ENCODE measurements around the gene FABP2. TPM values are rescaled to one million over a fixed set of nuclear protein-coding genes. Genes with fewer than 3 reads are reported as not detected.

Gene FABP2
- total and polyA plus RNA-seq, 3 experiments from 2014 or later: not detected

DNA sequence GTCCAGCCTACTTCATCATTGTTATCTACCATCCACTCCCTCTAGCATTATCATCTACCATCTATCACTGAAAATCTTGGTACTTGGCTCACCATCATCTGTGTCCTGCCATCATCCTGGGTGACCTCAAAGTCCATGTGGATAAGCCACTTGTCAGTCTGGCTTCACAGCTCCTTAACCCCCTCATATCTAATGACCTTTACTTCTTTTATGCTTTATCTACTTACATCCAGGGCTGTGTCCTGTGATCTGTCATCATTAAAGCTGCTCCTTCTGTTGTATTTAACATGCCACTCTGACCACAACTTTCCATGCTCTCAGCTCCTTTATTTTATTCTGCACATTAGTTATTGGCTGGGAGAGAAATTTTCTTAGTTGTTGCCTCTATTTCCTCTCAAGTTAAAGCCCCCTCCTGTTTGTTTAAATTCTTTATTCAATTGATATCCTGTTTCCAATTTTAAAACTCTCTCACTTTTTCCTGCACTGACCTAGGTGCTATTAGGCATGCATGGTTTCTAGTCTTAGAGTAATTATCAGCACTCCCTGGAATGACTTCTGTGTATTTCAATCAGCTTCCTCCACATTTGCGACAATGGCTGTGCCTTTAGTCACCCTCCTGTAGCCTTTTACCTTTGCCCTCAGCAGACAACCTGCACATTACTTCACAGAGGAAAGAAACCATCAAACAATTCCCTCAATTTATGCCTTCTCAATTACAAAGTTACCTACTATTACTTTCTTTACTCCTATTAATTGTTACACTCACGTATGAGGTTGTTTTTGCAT lies 8.1 kb upstream of the FABP2 start:
- Histone ChIP-seq H3K9me3 (ENCODE audit: low read length) (no peaks in the 10 kb centered on the region), H3K27me3 (ENCODE audit: insufficient read depth, low read length, poor library complexity, severe bottlenecking) (no peaks in the 10 kb centered on the region), H3K36me3 (ENCODE audit: insufficient read depth, low read length) (no peaks in the 10 kb centered on the region), H3K4me1 (ENCODE audit: insufficient read depth, low read length) (no peaks in the 10 kb centered on the region), H3K4me3 (ENCODE audit: low read length) (no peak overlapping the region), H3K27ac (ENCODE audit: low read depth, low read length) (no peak overlapping the region)
- H3K27ac Mint-ChIP-seq: no peak overlapping the region
- H3K9me3 Mint-ChIP-seq: peaks cover 0 to 1% (median 0%) of the 10 kb centered on the region in 5 donors
- no peaks in the 10 kb centered on the region for H3K4me1 Mint-ChIP-seq
- POLR2A ChIA-PET: no interaction called here
- peaks cover 16 to 52% of the 10 kb centered on the region in 2 donors for H3K27me3 Mint-ChIP-seq
- DNase-seq: no peak
- peaks cover 0 to 7% (median 2%) of the 10 kb centered on the region in 3 donors for H3K36me3 Mint-ChIP-seq
- CTCF ChIA-PET: no interaction called here
- no peak overlapping the region for H3K4me3 Mint-ChIP-seq

DNA sequence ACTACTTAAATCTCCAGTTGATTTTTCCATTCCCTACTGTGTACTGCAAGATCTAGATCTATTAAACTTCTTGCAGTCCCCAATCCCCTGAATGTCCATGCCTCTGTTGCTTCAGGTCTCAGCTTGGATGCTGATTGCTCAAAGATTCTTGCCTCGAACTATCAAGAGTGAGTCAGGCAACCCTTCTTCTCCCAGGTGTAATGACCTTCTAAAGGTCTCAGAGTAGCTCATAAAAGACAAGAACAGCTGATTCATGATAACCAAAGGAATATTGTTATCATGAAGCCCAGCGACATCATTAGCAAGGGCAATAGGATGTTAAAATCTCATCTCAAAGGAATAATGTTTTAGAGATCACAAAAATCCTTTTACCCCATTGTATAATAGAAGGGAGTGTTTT lies 6.8 kb upstream of the FABP2 start:
- H3K27me3 Mint-ChIP-seq: peaks cover 20 to 48% of the 10 kb centered on the region in 2 donors
- no peak overlapping the region for H3K27ac ChIP-seq (ENCODE audit: low read depth, low read length)
- H3K27me3 ChIP-seq (ENCODE audit: insufficient read depth, low read length, poor library complexity, severe bottlenecking): no peaks in the 10 kb centered on the region
- H3K27ac Mint-ChIP-seq: no peak overlapping the region
- no peak overlapping the region for H3K4me3 ChIP-seq (ENCODE audit: low read length)
- peaks cover 0 to 3% (median 0%) of the 10 kb centered on the region in 5 donors for H3K9me3 Mint-ChIP-seq
- H3K4me1 Mint-ChIP-seq: no peaks in the 10 kb centered on the region
- DNase-seq: no peak
- no peak overlapping the region for H3K4me3 Mint-ChIP-seq
- H3K36me3 Mint-ChIP-seq: peaks cover 0 to 7% (median 2%) of the 10 kb centered on the region in 3 donors
- no peaks in the 10 kb centered on the region for H3K4me1 ChIP-seq (ENCODE audit: insufficient read depth, low read length)
- H3K36me3 ChIP-seq (ENCODE audit: insufficient read depth, low read length): no peaks in the 10 kb centered on the region
- ChIA-PET CTCF (interaction anchor here (0.9 kb wide), 1 partner anchor 287 kb away, joined by 3 read pairs; no protein-coding TSS in a partner anchor), POLR2A (no interaction called here)
- H3K9me3 ChIP-seq (ENCODE audit: low read length): no peaks in the 10 kb centered on the region

DNA sequence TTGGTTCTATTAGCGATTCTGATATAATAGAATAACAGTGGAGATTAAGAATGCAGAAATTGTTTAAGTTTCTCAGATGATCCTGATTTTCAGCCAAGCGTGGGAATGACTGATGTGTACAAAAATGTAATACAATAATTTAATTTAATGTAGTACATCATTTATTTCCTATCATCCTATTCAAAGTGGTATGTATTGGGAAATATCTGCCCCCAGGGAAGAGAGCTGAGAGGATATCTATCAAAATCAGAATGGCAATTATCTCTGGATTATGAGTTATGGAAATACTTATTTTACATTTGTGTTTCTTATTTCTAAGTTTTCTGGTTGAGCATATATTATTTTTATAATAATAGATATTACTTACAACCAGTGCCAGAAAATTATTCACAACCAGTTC lies 3.9 kb downstream of the FABP2 start:
- H3K4me1 Mint-ChIP-seq: no peaks in the 10 kb centered on the region
- no peaks in the 10 kb centered on the region for H3K4me1 ChIP-seq (ENCODE audit: insufficient read depth, low read length)
- H3K36me3 ChIP-seq (ENCODE audit: insufficient read depth, low read length): no peaks in the 10 kb centered on the region
- H3K27me3 ChIP-seq (ENCODE audit: insufficient read depth, low read length, poor library complexity, severe bottlenecking): no peaks in the 10 kb centered on the region
- H3K4me3 ChIP-seq (ENCODE audit: low read length): no peak overlapping the region
- peaks cover 13 to 34% of the 10 kb centered on the region in 2 donors for H3K27me3 Mint-ChIP-seq
- no peak for DNase-seq
- ChIA-PET POLR2A (no interaction called here), CTCF (no interaction called here)
- no peaks in the 10 kb centered on the region for H3K9me3 Mint-ChIP-seq
- no peak overlapping the region for H3K4me3 Mint-ChIP-seq
- no peak overlapping the region for H3K27ac Mint-ChIP-seq
- no peak overlapping the region for H3K27ac ChIP-seq (ENCODE audit: low read depth, low read length)
- no peaks in the 10 kb centered on the region for H3K9me3 ChIP-seq (ENCODE audit: low read length)
- no peaks in the 10 kb centered on the region for H3K36me3 Mint-ChIP-seq

DNA sequence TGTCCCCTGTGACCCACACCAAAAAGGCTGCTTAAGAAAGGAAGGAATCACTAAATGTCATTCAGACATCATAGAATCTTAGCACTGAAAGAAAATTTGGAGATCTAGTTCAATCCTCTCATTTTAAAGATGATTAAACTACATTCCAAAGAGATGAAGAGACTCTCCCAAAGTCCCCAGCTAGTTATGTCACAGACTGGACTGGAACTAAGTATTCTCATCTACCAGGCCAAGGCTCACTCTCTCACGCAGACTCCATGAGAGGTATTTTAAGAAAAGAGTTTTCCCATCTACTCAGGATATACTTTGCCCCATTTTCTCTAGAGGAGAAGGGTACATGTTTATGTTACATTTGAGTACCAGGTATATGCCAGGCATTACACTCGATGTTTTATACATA lies 6.9 kb downstream of the FABP2 start:
- Mint-ChIP-seq H3K27ac (no peak overlapping the region), H3K27me3 (peaks cover 6 to 24% of the 10 kb centered on the region in 2 donors), H3K9me3 (no peaks in the 10 kb centered on the region), H3K36me3 (no peaks in the 10 kb centered on the region), H3K4me1 (no peaks in the 10 kb centered on the region), H3K4me3 (no peak overlapping the region)
- H3K27me3 ChIP-seq (ENCODE audit: insufficient read depth, low read length, poor library complexity, severe bottlenecking): no peaks in the 10 kb centered on the region
- no peaks in the 10 kb centered on the region for H3K36me3 ChIP-seq (ENCODE audit: insufficient read depth, low read length)
- H3K9me3 ChIP-seq (ENCODE audit: low read length): no peaks in the 10 kb centered on the region
- ChIA-PET POLR2A (no interaction called here), CTCF (interaction anchor here (0.7 kb wide), 1 partner anchor 175 kb away, joined by 3 read pairs; no protein-coding TSS in a partner anchor)
- no peak overlapping the region for H3K27ac ChIP-seq (ENCODE audit: low read depth, low read length)
- DNase-seq: no peak
- no peaks in the 10 kb centered on the region for H3K4me1 ChIP-seq (ENCODE audit: insufficient read depth, low read length)
- H3K4me3 ChIP-seq (ENCODE audit: low read length): no peak overlapping the region

DNA sequence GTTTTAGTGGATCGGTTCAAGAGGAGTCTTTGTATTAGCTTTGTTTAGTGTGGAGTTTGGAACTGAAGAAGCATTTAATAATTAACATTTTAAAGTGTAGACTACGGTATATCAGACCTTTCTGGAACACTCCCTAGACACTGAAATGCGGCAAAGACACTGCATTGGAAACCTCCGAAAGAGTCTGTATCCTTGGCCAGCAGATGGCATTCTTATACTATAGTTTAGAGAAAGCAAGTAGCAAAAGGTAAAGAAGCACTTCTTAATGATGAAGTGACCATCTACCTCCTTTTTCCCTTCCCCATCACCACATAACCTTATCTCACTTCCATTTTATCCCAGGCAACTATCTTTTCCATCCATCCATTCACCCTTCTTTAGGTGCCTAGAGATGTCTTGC lies 7.6 kb downstream of the FABP2 start:
- peak in 2 of 5 donors; percentile 18 to 63 for DNase-seq
- H3K4me1 Mint-ChIP-seq: no peaks in the 10 kb centered on the region

DNA sequence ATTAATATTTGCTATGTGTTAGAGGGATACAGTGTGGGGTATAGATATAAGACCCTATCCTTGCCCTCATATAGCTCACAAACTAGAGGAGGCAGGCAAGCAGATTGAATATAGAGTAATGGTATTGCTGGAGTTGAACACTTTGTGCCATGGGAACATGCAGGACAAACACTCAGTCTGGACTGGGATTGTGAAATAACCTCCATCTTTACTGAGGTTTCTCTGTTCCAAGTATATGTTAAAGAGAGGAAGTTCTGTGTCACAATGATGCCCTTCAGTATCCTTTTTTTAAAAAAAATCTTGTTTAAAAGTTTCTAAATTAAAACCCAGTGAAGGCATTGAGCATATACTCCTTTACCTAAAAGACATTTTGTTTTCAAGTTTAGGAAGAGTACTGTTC lies 8.7 kb downstream of the FABP2 start:
- Mint-ChIP-seq H3K36me3 (no peaks in the 10 kb centered on the region), H3K27me3 (peaks cover 7 to 19% of the 10 kb centered on the region in 2 donors), H3K27ac (peak overlapping the region in 1 of 8 donors; percentile 67), H3K9me3 (no peaks in the 10 kb centered on the region), H3K4me3 (no peak overlapping the region), H3K4me1 (no peaks in the 10 kb centered on the region)
- Histone ChIP-seq H3K27ac (ENCODE audit: low read depth, low read length) (no peak overlapping the region), H3K4me3 (ENCODE audit: low read length) (no peak overlapping the region), H3K36me3 (ENCODE audit: insufficient read depth, low read length) (no peaks in the 10 kb centered on the region), H3K27me3 (ENCODE audit: insufficient read depth, low read length, poor library complexity, severe bottlenecking) (no peaks in the 10 kb centered on the region), H3K9me3 (ENCODE audit: low read length) (no peaks in the 10 kb centered on the region), H3K4me1 (ENCODE audit: insufficient read depth, low read length) (no peaks in the 10 kb centered on the region)
- DNase-seq: no peak
- ChIA-PET POLR2A (no interaction called here), CTCF (no interaction called here)

More for the DNA sequence above, 7.6 kb downstream of the FABP2 start:
- no peak overlapping the region for H3K27ac ChIP-seq (ENCODE audit: low read depth, low read length)
- H3K27me3 ChIP-seq (ENCODE audit: insufficient read depth, low read length, poor library complexity, severe bottlenecking): no peaks in the 10 kb centered on the region
- Mint-ChIP-seq H3K36me3 (no peaks in the 10 kb centered on the region), H3K27me3 (peaks cover 7 to 24% of the 10 kb centered on the region in 2 donors), H3K27ac (no peak overlapping the region), H3K4me3 (no peak overlapping the region), H3K9me3 (no peaks in the 10 kb centered on the region)
- no peaks in the 10 kb centered on the region for H3K4me1 ChIP-seq (ENCODE audit: insufficient read depth, low read length)
- CTCF ChIA-PET: no interaction called here
- H3K9me3 ChIP-seq (ENCODE audit: low read length): no peaks in the 10 kb centered on the region
- no peaks in the 10 kb centered on the region for H3K36me3 ChIP-seq (ENCODE audit: insufficient read depth, low read length)
- POLR2A ChIA-PET: no interaction called here
- H3K4me3 ChIP-seq (ENCODE audit: low read length): no peak overlapping the region

DNA sequence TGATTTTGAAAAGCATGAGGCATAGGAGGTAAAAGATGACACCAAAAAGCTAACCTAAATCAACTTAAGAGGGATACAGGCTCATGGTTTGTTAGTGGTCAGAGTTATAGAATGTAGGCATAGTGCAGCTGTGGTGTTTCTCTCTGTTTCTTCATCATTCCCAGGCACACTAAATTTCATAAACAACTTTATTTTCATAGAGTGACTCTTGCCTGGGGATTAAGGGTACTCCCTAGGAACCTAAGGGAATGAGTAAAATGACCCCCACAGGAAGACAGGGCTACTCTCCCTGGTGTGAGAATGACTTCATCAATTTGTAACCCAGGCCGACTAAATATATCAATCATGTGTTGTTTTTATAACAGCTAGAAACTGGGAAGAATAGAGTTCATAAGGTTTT lies 11.1 kb downstream of the FABP2 start:
- POLR2A ChIA-PET: no interaction called here
- Mint-ChIP-seq H3K9me3 (no peaks in the 10 kb centered on the region), H3K27me3 (peaks cover 3 to 26% of the 10 kb centered on the region in 2 donors), H3K4me1 (peaks cover 3 to 6% (median 5%) of the 10 kb centered on the region in 3 donors), H3K27ac (no peak overlapping the region), H3K36me3 (no peaks in the 10 kb centered on the region), H3K4me3 (no peak overlapping the region)
- Histone ChIP-seq H3K27ac (ENCODE audit: low read depth, low read length) (no peak overlapping the region), H3K9me3 (ENCODE audit: low read length) (no peaks in the 10 kb centered on the region), H3K27me3 (ENCODE audit: insufficient read depth, low read length, poor library complexity, severe bottlenecking) (no peaks in the 10 kb centered on the region), H3K4me3 (ENCODE audit: low read length) (no peak overlapping the region), H3K4me1 (ENCODE audit: insufficient read depth, low read length) (no peaks in the 10 kb centered on the region), H3K36me3 (ENCODE audit: insufficient read depth, low read length) (no peaks in the 10 kb centered on the region)
- CTCF ChIA-PET: interaction anchor here (1.4 to 1.6 kb wide), 2 partner anchors 11 to 316 kb away, joined by 3 to 5 read pairs; a partner anchor contains a TSS
- no peak for DNase-seq

DNA sequence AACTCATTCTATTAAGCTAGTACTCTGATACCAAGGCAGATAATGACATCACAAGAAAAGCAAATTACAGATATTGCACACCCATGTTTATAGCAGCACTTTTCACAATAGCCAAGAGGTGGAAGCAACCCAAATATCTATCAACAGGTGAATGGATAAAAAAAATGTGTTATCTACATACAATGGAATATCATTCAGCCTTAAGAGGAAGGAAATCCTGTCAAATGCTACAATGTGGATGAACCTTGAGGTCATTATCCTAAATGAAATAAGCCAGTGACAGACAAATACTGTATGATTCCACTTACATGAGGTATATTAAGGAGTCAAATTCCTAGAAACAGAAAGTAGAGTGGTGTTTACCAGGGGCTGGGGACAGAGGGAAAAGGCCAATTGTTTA lies 14.3 kb downstream of the FABP2 start:
- no peaks in the 10 kb centered on the region for H3K27me3 ChIP-seq (ENCODE audit: insufficient read depth, low read length, poor library complexity, severe bottlenecking)
- H3K36me3 Mint-ChIP-seq: no peaks in the 10 kb centered on the region
- ChIA-PET CTCF (no interaction called here), POLR2A (no interaction called here)
- no peak overlapping the region for H3K27ac ChIP-seq (ENCODE audit: low read depth, low read length)
- H3K9me3 ChIP-seq (ENCODE audit: low read length): no peaks in the 10 kb centered on the region
- H3K4me1 Mint-ChIP-seq: peaks cover 3 to 6% (median 5%) of the 10 kb centered on the region in 3 donors
- H3K27ac Mint-ChIP-seq: no peak overlapping the region
- H3K9me3 Mint-ChIP-seq: no peaks in the 10 kb centered on the region
- no peak for DNase-seq
- no peak overlapping the region for H3K4me3 ChIP-seq (ENCODE audit: low read length)
- peaks cover 1 to 29% of the 10 kb centered on the region in 2 donors for H3K27me3 Mint-ChIP-seq
- no peak overlapping the region for H3K4me3 Mint-ChIP-seq
- H3K4me1 ChIP-seq (ENCODE audit: insufficient read depth, low read length): no peaks in the 10 kb centered on the region
- no peaks in the 10 kb centered on the region for H3K36me3 ChIP-seq (ENCODE audit: insufficient read depth, low read length)

Measured in CD8-positive, alpha-beta memory T cell (primary cell).